NCI-H146 treated with DMSO at 0.1 percent for 48 hours (cell line): Measurements from ENCODE around the gene LAMC3.
"Not testable (repeated sequence)": the region's sequence is repeated elsewhere in the genome, so short reads cannot be mapped to it uniquely, and the experiment has no call there.

ENCODE experiments used
- DNase-seq: peaks from one replicate; lab custom pipeline; 2025; ENCODE audit not compliant: unreplicated experiment; lab: John Stamatoyannopoulos, UW

LAMC3 gene

GRCh38 chr9:131028221-131028884 lies 19.4 kb downstream of the LAMC3 start:
- no peak for DNase-seq

GRCh38 chr9:131028931-131029573 lies 20.1 kb downstream of the LAMC3 start:
- DNase-seq = no peak

GRCh38 chr9:131029574-131029952 lies 20.6 kb downstream of the LAMC3 start:
- DNase-seq = no peak

GRCh38 chr9:131030239-131031004 lies 21.4 kb downstream of the LAMC3 start:
- DNase-seq = no peak

- DNase-seq = no peak
Observed at GRCh38 chr9:131031005-131031641, 22.1 kb downstream of the LAMC3 start.

GRCh38 chr9:131031642-131032005 lies 22.6 kb downstream of the LAMC3 start:
- DNase-seq = no peak

GRCh38 chr9:131032384-131032783 lies 23.4 kb downstream of the LAMC3 start:
- DNase-seq = no peak

GRCh38 chr9:131033269-131034224 lies 24.6 kb downstream of the LAMC3 start:
- DNase-seq = no peak

GRCh38 chr9:131034268-131034667 lies 25.3 kb downstream of the LAMC3 start:
- no peak for DNase-seq

GRCh38 chr9:131034749-131035148 lies 25.8 kb downstream of the LAMC3 start:
- DNase-seq = not testable (repeated sequence)

- DNase-seq = no peak
Observed at GRCh38 chr9:131035548-131035947, 26.6 kb downstream of the LAMC3 start.

GRCh38 chr9:131036071-131036470 lies 27.1 kb downstream of the LAMC3 start:
- no peak for DNase-seq

GRCh38 chr9:131036529-131037334 lies 27.8 kb downstream of the LAMC3 start:
- DNase-seq = no peak

GRCh38 chr9:131037335-131038255 lies 28.6 kb downstream of the LAMC3 start:
- DNase-seq = no peak

- no peak for DNase-seq
Observed at GRCh38 chr9:131038256-131039128, 29.5 kb downstream of the LAMC3 start.

GRCh38 chr9:131039129-131039954 lies 30.4 kb downstream of the LAMC3 start:
- DNase-seq = no peak

- DNase-seq = no peak
Observed at GRCh38 chr9:131042666-131043065, 33.7 kb downstream of the LAMC3 start.
